Psoas muscle (tissue), 8 donors: Measurements from ENCODE around the gene RASGEF1C. TPM values are rescaled to one million over a fixed set of nuclear protein-coding genes. Genes with fewer than 3 reads are reported as not detected.

Experiments
- ATAC-seq, 4 donors: fragments of 200-7000 bp; cut with Tn5 transposase; one replicate each; pipeline ENCODE4 v1.9.1; 2020; ENCODE audit warnings: moderate library complexity in 3 of 4, mild to moderate bottlenecking in 2 of 4
- DNase-seq, 2 donors: peaks; one replicate each; pipeline ENCODE4 v3.0.0-alpha.2; 2020
- H3K27ac ChIP-seq: fragments of 200-600 bp; one replicate; pipeline ENCODE4 v1.8.0; 2022
- H3K27me3 ChIP-seq, 3 donors: fragments of 200-600 bp in 1 of 3; one replicate each; pipeline versions ENCODE4 v1.6.1 to v1.8.0; 2013 to 2022; ENCODE audit warnings: low read length in 2 of 3, mild to moderate bottlenecking in 2 of 3, moderate library complexity in 1 of 3; ENCODE audit not compliant: insufficient read depth in 3 of 3
- H3K36me3 ChIP-seq, 2 donors: fragments of 200-600 bp in 1 of 2; one replicate each; pipeline versions ENCODE4 v1.6.1 to v1.8.0; 2013 to 2022; ENCODE audit warnings: low read depth in 1 of 2, mild to moderate bottlenecking in 1 of 2, moderate library complexity in 1 of 2; ENCODE audit not compliant: insufficient read depth in 1 of 2
- H3K4me1 ChIP-seq: fragments of 200-600 bp; one replicate; pipeline ENCODE4 v1.8.0; 2022
- H3K4me3 ChIP-seq: fragments of 200-600 bp; one replicate; pipeline ENCODE4 v1.8.0; 2022; ENCODE audit warnings: mild to moderate bottlenecking
- H3K9me3 ChIP-seq: fragments of 200-600 bp; one replicate; pipeline ENCODE4 v1.8.0; 2022
- WGBS, 3 donors: extraction: QIAGEN DNeasy Blood & Tissue Kit; methylation state at CpG; one replicate each; pipeline versions ENCODE4 v1.1.6 to v1.1.7; 2013; 5-methylcytosine and 5-hydroxymethylcytosine counted together
- intact Hi-C, 2 donors: fragments of 100-400 bp; cut with DNase I; formaldehyde crosslinking; loops; one replicate each; pipeline versions ENCODE4 v1.11.0 to v1.14.2; 2022
- polyA plus RNA-seq, 3 donors: library from polyadenylated mRNA; stranded (reverse); fragments of 200-250 nt; gene quantifications; one replicate each; pipeline ENCODE4 v1.2.3, GENCODE V29; 2013
- total RNA-seq, 4 donors: library from RNA; stranded (reverse); fragmentation: NEBNext Ultra II Directional in 2 of 4; extraction: Animal tissue kit (Norgen Biotek cat#: 25700) in 2 of 4; gene quantifications; one replicate each; pipeline versions ENCODE4 v1.2.1 to v1.2.4, GENCODE V29; 2021 to 2023
- TF ChIP-seq, protein P1 (sequence below): fragments of 200-600 bp; IDR thresholded peaks from one replicate; pipeline ENCODE4 v1.8.0; 2022; ENCODE audit warnings: antibody characterized with exemption
- donor health status: healthy with polysubstance abuse.
- donor health status: DM: no; HTN: no; CAD: no; lungs with moderate emphysema.
- donor health status: Bipolar disorder and iron deficiency.
- donor health status: healthy.
- donor health status: DM: yes; HTN: yes; CAD: no.
- donor health status: DM: no; HTN: no; CAD: no.
- donor health status: DM: no; HTN: no; CAD: no.
- donor health status: DM: yes; HTN: yes; CAD: no.

The RASGEF1C gene
- total and polyA plus RNA-seq, 7 donors = 0.03 to 0.05 (median 0.04) TPM; not detected in 4

DNA sequence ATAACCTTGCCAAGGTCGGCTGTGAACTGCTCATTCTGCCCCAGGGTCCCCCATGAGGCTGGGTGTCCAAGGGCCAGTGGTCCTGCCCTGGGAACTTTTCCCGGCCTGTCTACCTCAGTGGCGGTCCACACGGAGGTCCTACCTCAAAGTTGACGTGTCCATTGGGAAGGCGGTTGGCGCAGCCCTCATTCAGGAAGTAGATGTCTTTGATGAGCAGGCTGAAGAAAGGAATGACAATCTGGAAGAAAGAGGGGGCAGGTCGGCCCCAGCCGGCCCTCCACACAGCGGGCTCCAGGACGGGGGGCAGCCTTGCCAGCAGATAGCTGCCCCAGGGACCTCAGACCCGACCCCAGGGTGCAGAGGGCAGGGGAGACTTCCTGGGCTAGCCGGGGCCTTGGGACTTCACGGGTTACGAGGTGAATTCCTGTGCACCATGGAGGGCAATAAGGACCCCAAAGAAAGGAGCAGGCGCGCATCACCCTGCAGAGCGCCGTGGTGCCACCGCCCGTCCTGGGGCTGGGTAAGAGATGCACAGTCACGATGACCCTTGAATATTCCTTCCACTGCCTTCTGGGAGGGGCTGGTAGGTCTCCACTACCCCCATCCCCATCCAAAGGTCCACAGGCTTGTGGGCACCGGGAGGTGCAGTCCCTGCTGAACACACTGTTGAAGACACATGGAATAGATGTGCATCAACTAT lies 94.6 kb downstream of the RASGEF1C start:
- TF ChIP-seq, protein P1, sequence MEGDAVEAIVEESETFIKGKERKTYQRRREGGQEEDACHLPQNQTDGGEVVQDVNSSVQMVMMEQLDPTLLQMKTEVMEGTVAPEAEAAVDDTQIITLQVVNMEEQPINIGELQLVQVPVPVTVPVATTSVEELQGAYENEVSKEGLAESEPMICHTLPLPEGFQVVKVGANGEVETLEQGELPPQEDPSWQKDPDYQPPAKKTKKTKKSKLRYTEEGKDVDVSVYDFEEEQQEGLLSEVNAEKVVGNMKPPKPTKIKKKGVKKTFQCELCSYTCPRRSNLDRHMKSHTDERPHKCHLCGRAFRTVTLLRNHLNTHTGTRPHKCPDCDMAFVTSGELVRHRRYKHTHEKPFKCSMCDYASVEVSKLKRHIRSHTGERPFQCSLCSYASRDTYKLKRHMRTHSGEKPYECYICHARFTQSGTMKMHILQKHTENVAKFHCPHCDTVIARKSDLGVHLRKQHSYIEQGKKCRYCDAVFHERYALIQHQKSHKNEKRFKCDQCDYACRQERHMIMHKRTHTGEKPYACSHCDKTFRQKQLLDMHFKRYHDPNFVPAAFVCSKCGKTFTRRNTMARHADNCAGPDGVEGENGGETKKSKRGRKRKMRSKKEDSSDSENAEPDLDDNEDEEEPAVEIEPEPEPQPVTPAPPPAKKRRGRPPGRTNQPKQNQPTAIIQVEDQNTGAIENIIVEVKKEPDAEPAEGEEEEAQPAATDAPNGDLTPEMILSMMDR = no peak
- H3K4me3 ChIP-seq = no peak overlapping the region
- WGBS, 3 donors = 81 to 89% (median 85%) methylated on average over 23 of the region's 23 CpGs

DNA sequence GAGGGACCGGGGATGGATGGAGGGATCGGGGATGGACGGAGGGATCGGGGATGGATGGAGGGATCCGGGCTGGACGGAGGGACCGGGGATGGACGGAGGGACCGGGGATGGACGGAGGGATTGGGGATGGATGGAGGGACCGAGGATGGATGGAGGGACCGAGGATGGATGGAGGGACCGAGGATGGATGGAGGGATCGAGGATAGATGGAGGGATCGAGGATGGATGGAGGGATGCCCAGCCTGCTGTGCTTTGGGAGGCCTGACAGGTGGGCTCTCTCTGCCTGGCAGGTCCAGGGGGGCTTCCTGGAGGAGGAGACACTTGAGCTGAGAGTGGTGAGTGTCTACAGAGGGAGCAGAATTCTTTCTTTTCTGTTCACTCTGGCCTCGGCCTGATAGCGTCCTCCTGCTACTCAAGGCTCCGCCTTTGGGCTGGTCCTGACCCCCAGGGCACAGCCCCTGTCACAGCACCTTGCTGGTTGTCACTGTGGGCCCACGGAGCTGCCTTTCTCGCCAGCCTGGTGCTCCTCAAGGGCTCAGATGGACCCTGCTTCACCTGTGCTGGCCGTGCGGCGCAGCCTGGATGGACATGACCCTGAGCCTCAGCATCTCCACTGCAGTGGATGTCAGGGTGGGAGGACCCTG lies 95.2 kb downstream of the RASGEF1C start:
- no peak overlapping the region for H3K27ac ChIP-seq
- DNase-seq = peak in 1 of 2 donors; percentile 47
- no peaks in the 10 kb centered on the region for H3K36me3 ChIP-seq
- no peak overlapping the region for H3K4me3 ChIP-seq
- TF ChIP-seq, protein P1 = no peak
- H3K9me3 ChIP-seq = no peaks in the 10 kb centered on the region
- H3K4me1 ChIP-seq = no peaks in the 10 kb centered on the region
- ATAC-seq = no peak
- WGBS, 3 donors = 88 to 97% (median 92%) methylated on average over 19 to 23 of the region's 23 CpGs
- H3K27me3 ChIP-seq = peaks cover 0 to 2% (median 0%) of the 10 kb centered on the region in 3 donors
- intact Hi-C loops = no loop called here

More for the DNA sequence above, 94.6 kb downstream of the RASGEF1C start:
- no peaks in the 10 kb centered on the region for H3K4me1 ChIP-seq
- H3K9me3 ChIP-seq = no peaks in the 10 kb centered on the region
- no peak overlapping the region for H3K27ac ChIP-seq
- intact Hi-C loops = no loop called here
- no peaks in the 10 kb centered on the region for H3K36me3 ChIP-seq
- ATAC-seq = no peak
- H3K27me3 ChIP-seq = peaks cover 0 to 5% (median 0%) of the 10 kb centered on the region in 3 donors
- DNase-seq = peak in 1 of 2 donors; percentile 30

- DNase-seq (no peak), ATAC-seq (no peak)
- no peaks in the 10 kb centered on the region for H3K4me1 ChIP-seq
- TF ChIP-seq, protein P1 = no peak
- intact Hi-C loops = no loop called here
- H3K36me3 ChIP-seq = no peaks in the 10 kb centered on the region
- H3K4me3 ChIP-seq = no peak overlapping the region
- 79 to 86% (median 80%) methylated on average over 15 of the region's 15 CpGs for WGBS, 3 donors
- H3K27me3 ChIP-seq = no peaks in the 10 kb centered on the region
- H3K27ac ChIP-seq = no peak overlapping the region
- peaks cover 6% of the 10 kb centered on the region for H3K9me3 ChIP-seq
Observed at GRCh38 chr5:180112181-180112861, 96.7 kb downstream of the RASGEF1C start.

- no peaks in the 10 kb centered on the region for H3K36me3 ChIP-seq
- no peak overlapping the region for H3K27ac ChIP-seq
- no peak for ATAC-seq
- TF ChIP-seq, protein P1 = no peak
- peaks cover 12% of the 10 kb centered on the region for H3K9me3 ChIP-seq
- H3K4me1 ChIP-seq = no peaks in the 10 kb centered on the region
- peaks cover 0 to 3% (median 0%) of the 10 kb centered on the region in 3 donors for H3K27me3 ChIP-seq
- WGBS, 3 donors = 81 to 85% (median 83%) methylated on average over 7 of the region's 7 CpGs
- intact Hi-C loops = no loop called here
- DNase-seq = peak in 1 of 2 donors; percentile 34
- H3K4me3 ChIP-seq = no peak overlapping the region
Observed at GRCh38 chr5:180111273-180112002, 97.6 kb downstream of the RASGEF1C start.
